ENCODE measurements around the gene PTPRM. TPM values are rescaled to one million over a fixed set of nuclear protein-coding genes. Genes with fewer than 3 reads are reported as not detected.

Gene PTPRM
- total and polyA plus RNA-seq, 2 of the 4 experiments (the other 2 are of a cell fraction) = 28.3 to 51.2 TPM

- no peak overlapping the region for H2BK20ac ChIP-seq (ENCODE audit: low read depth, low read length)
- H3K4me3 ChIP-seq (ENCODE audit: insufficient read depth, low read depth, low read length) = no peak overlapping the region
- POLR2A ChIA-PET (ENCODE audit: unreplicated experiment) = no interaction called here
- H3K36me3 ChIP-seq (ENCODE audit: control insufficient read depth, insufficient read depth, low read length) = no peaks in the 10 kb centered on the region
- H3K27me3 ChIP-seq (ENCODE audit: control insufficient read depth, insufficient read depth, low read length) = no peaks in the 10 kb centered on the region
- intact Hi-C loops (cut with micrococcal nuclease) = no loop called here
- H3K4ac ChIP-seq (ENCODE audit: low read depth, low read length) = no peak overlapping the region
- H3K9me1 ChIP-seq (ENCODE audit: insufficient read depth, low read length) = peaks cover 9% of the 10 kb centered on the region; the same call in 1 of the 2 replicates
- CTCF ChIA-PET = no interaction called here
- in situ Hi-C loops (cut with MboI; ENCODE audit: low sequenced_read_pairs) = no loop called here
- peaks cover 7% of the 10 kb centered on the region for H3K4me1 ChIP-seq (ENCODE audit: control insufficient read depth, insufficient read depth, low read length)
- H3K14ac ChIP-seq (replicated peaks; ENCODE audit: low read depth, low read length) = no peak overlapping the region
- no peaks in the 10 kb centered on the region for H3K79me1 ChIP-seq (ENCODE audit: low read depth in 1 of 2, low read length in 2 of 2)
- H2BK120ac ChIP-seq (ENCODE audit: low read depth, low read length) = no peak overlapping the region
- H3K56ac ChIP-seq (ENCODE audit: extremely low read depth, insufficient read depth, low read length) = no peak overlapping the region
- no peak for TF ChIP-seq SMC3 (IDR thresholded peaks at IDR 0.05; ENCODE audit: low read depth, low read length)
- TF ChIP-seq CEBPB (IDR thresholded peaks at IDR 0.05; ENCODE audit: low read depth, low read length) = no peak
- no peak for TF ChIP-seq MXI1 (IDR thresholded peaks at IDR 0.05; ENCODE audit: borderline replicate concordance, low read depth, low read length)
- TF ChIP-seq USF2 (IDR thresholded peaks at IDR 0.05; ENCODE audit: low read depth, low read length) = no peak
- TF ChIP-seq NFE2L2 (IDR thresholded peaks at IDR 0.05; ENCODE audit: low read depth, low read length) = no peak
- no peak for TF ChIP-seq POLR2A (IDR thresholded peaks at IDR 0.05; ENCODE audit: low read depth, low read length)
- no peak for TF ChIP-seq MAZ (IDR thresholded peaks at IDR 0.05; ENCODE audit: borderline replicate concordance, low read depth, low read length)
- no peak overlapping the region for H4K91ac ChIP-seq (ENCODE audit: insufficient read depth, low read depth, low read length)
- ATAC-seq (ENCODE audit: low read depth) = no peak
- no peak overlapping the region for H4K8ac ChIP-seq (ENCODE audit: low read depth in 2 of 2, low read length in 2 of 2)
- 70% methylated on average over 2 of the region's 7 CpGs; no CpG with 5 or more reads in 1 of the 2 experiments for WGBS, 2 experiments (ENCODE audit: extremely low coverage in 2 of 2, insufficient read length in 1 of 2)
- H2AK5ac ChIP-seq (ENCODE audit: low read depth, low read length) = no peak overlapping the region
- no peak overlapping the region for H2AFZ ChIP-seq (replicated peaks; ENCODE audit: low read length, poor library complexity)
- H3K4me2 ChIP-seq (ENCODE audit: low read depth, low read length) = no peak overlapping the region
- no peak overlapping the region for H3K9ac ChIP-seq (ENCODE audit: low read depth, low read length)
- H3K18ac ChIP-seq (ENCODE audit: low read depth, low read length) = no peak overlapping the region
- no peak overlapping the region for H3K23ac ChIP-seq (ENCODE audit: low read depth, low read length)
- H4K5ac ChIP-seq (ENCODE audit: low read depth, low read length) = no peak overlapping the region; the same call in 1 of the 2 replicates
- no peak overlapping the region for H2AK9ac ChIP-seq (replicated peaks; ENCODE audit: low read depth, low read length, poor library complexity)
- H2BK15ac ChIP-seq (ENCODE audit: low read depth, low read length) = no peak overlapping the region
- H3K9me3 ChIP-seq (ENCODE audit: control insufficient read depth, insufficient read depth, low read length) = no peaks in the 10 kb centered on the region
- H2BK5ac ChIP-seq (ENCODE audit: low read depth, low read length, poor library complexity, severe bottlenecking) = no peak overlapping the region
- no peak for DNase-seq
- H4K20me1 ChIP-seq (ENCODE audit: insufficient read depth, low read length) = no peaks in the 10 kb centered on the region
- BruUV-seq (replicated peaks) = no TSS peak
- dilution Hi-C loops (cut with HindIII; ENCODE audit: low sequenced_read_pairs, unreplicated experiment) = no loop called here
- no peak overlapping the region for H3K27ac ChIP-seq (ENCODE audit: insufficient read depth, low read length)
These were observed 608.5 kb downstream of the PTPRM start for GRCh38 chr18:8175501-8176061.
